ENCODE results near the gene HLCS. TPM values are rescaled to one million over a fixed set of nuclear protein-coding genes. Genes with fewer than 3 reads are reported as not detected.

HLCS gene
- total RNA-seq, 1 donor from 2014 or later = 18.8 TPM

DNA sequence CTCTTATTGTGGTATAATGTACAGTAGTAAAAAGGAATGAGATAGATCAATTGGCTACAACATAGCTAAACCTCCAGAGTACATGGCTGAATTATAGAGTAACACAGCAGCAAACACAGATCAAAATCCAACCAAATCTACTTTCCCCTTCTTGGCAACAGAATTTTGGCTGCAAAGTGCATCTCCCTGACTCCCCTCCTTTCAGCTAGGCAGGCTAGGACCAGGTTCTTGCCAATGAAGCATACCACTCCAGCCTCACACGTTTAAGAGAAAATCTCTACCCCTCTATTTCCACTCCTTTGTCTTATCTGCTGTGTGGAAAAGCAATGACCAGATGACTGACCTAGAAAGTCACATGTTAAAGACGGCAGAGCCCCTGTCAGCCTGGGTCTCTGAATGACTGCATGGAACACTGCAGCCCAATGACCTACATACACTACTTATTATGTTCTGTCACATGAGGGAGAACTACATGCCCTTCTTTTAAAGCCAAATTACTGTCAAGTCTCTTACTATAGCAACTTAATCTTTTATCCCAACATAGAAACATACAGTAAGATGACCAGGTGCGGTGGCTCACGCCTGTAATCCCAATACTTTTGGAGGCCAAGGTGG, 99.1 kb downstream of the HLCS start:
- no peaks in the 10 kb centered on the region for H3K9me3 ChIP-seq (ENCODE audit: control insufficient read depth in 3 of 3, low read length in 3 of 3)
- H3K4me1 ChIP-seq (ENCODE audit: control insufficient read depth in 3 of 3, insufficient read depth in 3 of 3, low read length in 3 of 3) = peaks cover 0 to 7% (median 0%) of the 10 kb centered on the region in 3 donors
- no peak overlapping the region for H3K4me3 ChIP-seq (ENCODE audit: low read length in 3 of 3)
- no peaks in the 10 kb centered on the region for H3K27me3 ChIP-seq (ENCODE audit: control insufficient read depth in 3 of 3, insufficient read depth in 3 of 3, low read length in 3 of 3)
- no peaks in the 10 kb centered on the region for H3K36me3 ChIP-seq (ENCODE audit: control insufficient read depth in 3 of 3, insufficient read depth in 3 of 3, low read length in 3 of 3)
- no peak overlapping the region for H3K9ac ChIP-seq (ENCODE audit: low read depth in 1 of 3, low read length in 3 of 3)
- H3K27ac ChIP-seq (ENCODE audit: low read depth, low read length) = no peak overlapping the region

DNA sequence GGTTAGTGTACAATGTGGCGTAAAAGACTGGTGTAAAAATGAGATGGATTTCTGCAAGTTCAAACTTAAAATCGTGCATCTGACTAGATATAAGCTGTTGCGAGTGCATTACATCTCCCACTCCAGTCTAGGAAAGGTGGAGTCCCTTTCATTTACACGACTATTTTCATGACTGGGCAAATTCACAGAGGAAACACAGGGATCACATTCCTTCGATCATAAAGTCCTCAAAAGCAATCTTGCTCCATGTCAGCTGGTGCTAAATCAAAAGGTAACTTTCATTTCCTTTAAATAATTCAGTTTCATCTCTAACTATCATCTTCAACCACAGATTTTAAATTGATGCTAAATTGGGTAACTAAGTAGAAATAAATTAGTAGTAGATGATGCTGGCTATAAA, 100.0 kb downstream of the HLCS start:
- peaks cover 0 to 7% (median 0%) of the 10 kb centered on the region in 3 donors for H3K4me1 ChIP-seq (ENCODE audit: control insufficient read depth in 3 of 3, insufficient read depth in 3 of 3, low read length in 3 of 3)
- H3K27ac ChIP-seq (ENCODE audit: low read depth, low read length) = no peak overlapping the region
- no peak overlapping the region for H3K9ac ChIP-seq (ENCODE audit: low read depth in 1 of 3, low read length in 3 of 3)
- no peaks in the 10 kb centered on the region for H3K9me3 ChIP-seq (ENCODE audit: control insufficient read depth in 3 of 3, low read length in 3 of 3)
- H3K36me3 ChIP-seq (ENCODE audit: control insufficient read depth in 3 of 3, insufficient read depth in 3 of 3, low read length in 3 of 3) = no peaks in the 10 kb centered on the region
- H3K4me3 ChIP-seq (ENCODE audit: low read length in 3 of 3) = no peak overlapping the region
- no peaks in the 10 kb centered on the region for H3K27me3 ChIP-seq (ENCODE audit: control insufficient read depth in 3 of 3, insufficient read depth in 3 of 3, low read length in 3 of 3)

DNA sequence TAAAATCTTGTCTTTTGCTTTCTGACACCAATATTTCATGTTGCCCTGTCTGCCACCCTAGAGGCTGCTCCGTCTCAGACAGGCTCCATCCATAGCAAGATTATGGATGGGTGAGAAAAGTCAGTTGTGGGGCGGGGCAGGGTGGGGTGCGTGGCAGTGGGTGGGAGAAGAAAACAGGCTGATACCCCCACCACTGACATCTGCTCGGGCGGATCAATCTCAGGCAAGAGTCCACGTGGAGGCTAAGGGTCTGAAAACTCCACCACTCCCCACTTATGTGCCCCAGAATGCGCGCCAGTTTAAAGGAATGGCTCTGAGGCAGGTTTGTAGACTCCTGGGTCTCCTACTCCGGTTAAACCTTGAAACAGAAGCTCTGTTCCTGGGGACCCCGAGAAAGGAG, 101.5 kb downstream of the HLCS start:
- Histone ChIP-seq H3K9ac (ENCODE audit: low read depth in 1 of 3, low read length in 3 of 3) (no peak overlapping the region), H3K27ac (ENCODE audit: low read depth, low read length) (no peak overlapping the region), H3K4me1 (ENCODE audit: control insufficient read depth in 3 of 3, insufficient read depth in 3 of 3, low read length in 3 of 3) (peaks cover 0 to 10% (median under 1%) of the 10 kb centered on the region in 3 donors), H3K27me3 (ENCODE audit: control insufficient read depth in 3 of 3, insufficient read depth in 3 of 3, low read length in 3 of 3) (no peaks in the 10 kb centered on the region), H3K4me3 (ENCODE audit: low read length in 3 of 3) (no peak overlapping the region), H3K9me3 (ENCODE audit: control insufficient read depth in 3 of 3, low read length in 3 of 3) (no peaks in the 10 kb centered on the region), H3K36me3 (ENCODE audit: control insufficient read depth in 3 of 3, insufficient read depth in 3 of 3, low read length in 3 of 3) (no peaks in the 10 kb centered on the region)

DNA sequence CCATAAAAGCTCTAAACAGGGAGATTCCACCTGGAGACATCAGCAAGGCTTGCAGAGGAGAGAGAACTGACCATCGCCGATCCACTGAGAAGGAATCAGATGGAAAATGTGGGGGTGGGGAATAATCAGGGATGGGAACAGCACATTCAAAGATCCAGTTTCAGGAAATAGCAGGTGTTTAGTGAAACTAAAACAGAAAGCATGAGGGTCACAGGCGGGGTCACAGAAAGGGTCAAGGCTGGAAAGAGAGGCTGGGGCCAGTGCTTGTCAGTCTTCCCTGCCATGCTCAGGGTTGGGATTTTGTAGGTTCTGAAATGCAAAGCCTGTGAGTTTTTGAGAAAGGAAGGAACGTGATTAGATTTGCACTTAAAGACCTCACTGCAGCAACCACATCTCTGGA, 103.2 kb downstream of the HLCS start:
- Histone ChIP-seq H3K4me3 (ENCODE audit: low read length in 3 of 3) (no peak overlapping the region), H3K36me3 (ENCODE audit: control insufficient read depth in 3 of 3, insufficient read depth in 3 of 3, low read length in 3 of 3) (no peaks in the 10 kb centered on the region), H3K9ac (ENCODE audit: low read depth in 1 of 3, low read length in 3 of 3) (no peak overlapping the region), H3K27ac (ENCODE audit: low read depth, low read length) (no peak overlapping the region), H3K9me3 (ENCODE audit: control insufficient read depth in 3 of 3, low read length in 3 of 3) (no peaks in the 10 kb centered on the region), H3K4me1 (ENCODE audit: control insufficient read depth in 3 of 3, insufficient read depth in 3 of 3, low read length in 3 of 3) (peaks cover 0 to 14% (median 7%) of the 10 kb centered on the region in 3 donors), H3K27me3 (ENCODE audit: control insufficient read depth in 3 of 3, insufficient read depth in 3 of 3, low read length in 3 of 3) (no peaks in the 10 kb centered on the region)

DNA sequence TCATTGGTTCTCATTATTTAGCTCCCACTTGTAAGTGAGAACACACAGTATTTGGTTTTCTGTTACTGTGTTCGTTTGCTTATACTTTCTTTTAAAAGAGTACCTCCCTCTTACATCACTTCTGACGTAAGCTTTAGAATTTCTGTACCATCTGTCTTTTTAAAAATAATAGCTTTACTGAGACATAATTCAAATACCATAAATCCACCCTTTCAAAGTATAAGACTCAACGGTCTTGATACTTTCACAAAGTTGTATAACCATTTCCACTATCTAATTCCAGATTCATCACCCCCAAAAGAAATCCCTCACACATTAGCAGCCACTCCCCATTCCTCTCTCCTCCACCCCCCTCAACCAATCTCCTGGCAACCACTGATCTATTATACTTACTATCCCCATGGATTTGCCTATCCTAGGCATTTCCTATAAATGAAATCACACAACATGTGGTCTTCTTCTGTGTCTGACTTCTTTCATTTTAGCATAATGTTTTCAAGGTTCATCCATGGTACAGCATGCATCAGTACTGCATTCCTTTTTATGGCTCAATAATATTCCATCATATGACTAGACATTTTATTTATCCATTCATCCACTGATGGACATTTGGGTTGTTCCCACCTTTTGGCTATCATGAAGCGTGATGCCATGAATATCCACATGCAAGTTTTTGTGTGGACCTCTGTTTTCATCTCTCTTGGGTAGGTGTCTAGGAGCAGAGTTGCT, 104.7 kb downstream of the HLCS start:
- Histone ChIP-seq H3K36me3 (ENCODE audit: control insufficient read depth in 3 of 3, insufficient read depth in 3 of 3, low read length in 3 of 3) (no peaks in the 10 kb centered on the region), H3K4me1 (ENCODE audit: control insufficient read depth in 3 of 3, insufficient read depth in 3 of 3, low read length in 3 of 3) (peaks cover 0 to 7% (median 7%) of the 10 kb centered on the region in 3 donors), H3K4me3 (ENCODE audit: low read length in 3 of 3) (no peak overlapping the region), H3K27me3 (ENCODE audit: control insufficient read depth in 3 of 3, insufficient read depth in 3 of 3, low read length in 3 of 3) (no peaks in the 10 kb centered on the region), H3K27ac (ENCODE audit: low read depth, low read length) (no peak overlapping the region), H3K9me3 (ENCODE audit: control insufficient read depth in 3 of 3, low read length in 3 of 3) (no peaks in the 10 kb centered on the region), H3K9ac (ENCODE audit: low read depth in 1 of 3, low read length in 3 of 3) (no peak overlapping the region)

DNA sequence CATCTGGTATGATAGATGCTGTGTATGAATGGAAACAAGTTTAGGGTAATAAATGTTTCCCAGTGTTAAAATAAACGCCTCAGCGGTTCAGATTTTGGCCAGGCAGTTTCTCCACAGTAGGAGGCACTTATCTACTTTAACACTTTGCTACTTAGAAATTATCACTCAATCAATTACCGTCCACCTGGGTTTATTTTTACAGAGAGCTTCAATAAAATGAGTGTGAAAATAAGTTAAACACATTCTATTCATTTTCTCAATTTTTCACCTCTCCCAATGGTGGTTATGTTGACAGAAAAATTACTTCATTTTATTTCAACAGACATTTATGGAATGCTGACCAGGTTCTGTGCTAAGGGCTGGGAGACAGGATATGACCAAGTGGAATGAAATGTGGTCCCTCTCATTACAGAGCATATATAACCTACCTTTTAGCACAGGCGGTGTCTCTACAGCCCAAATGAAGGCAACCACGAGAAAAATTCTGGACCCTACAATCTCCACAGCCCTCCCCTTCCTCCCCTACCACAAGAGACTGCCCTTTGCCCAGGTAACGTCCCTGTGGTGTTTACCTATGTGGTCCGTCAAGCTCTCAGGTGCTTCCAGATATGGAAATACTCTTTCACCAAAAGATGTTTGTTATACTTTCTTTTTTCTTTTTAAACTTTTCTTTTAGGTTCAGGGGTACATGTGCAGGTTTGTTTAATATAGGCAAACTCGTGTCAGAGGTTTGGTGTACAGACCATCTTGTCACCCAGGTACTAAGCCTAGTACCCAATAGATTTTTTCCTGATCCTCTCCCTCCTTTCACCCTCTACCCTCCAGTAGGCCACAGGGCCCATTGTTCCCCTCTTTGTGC, 105.5 kb downstream of the HLCS start:
- Histone ChIP-seq H3K4me3 (ENCODE audit: low read length in 3 of 3) (no peak overlapping the region), H3K9me3 (ENCODE audit: control insufficient read depth in 3 of 3, low read length in 3 of 3) (no peaks in the 10 kb centered on the region), H3K36me3 (ENCODE audit: control insufficient read depth in 3 of 3, insufficient read depth in 3 of 3, low read length in 3 of 3) (no peaks in the 10 kb centered on the region), H3K27me3 (ENCODE audit: control insufficient read depth in 3 of 3, insufficient read depth in 3 of 3, low read length in 3 of 3) (no peaks in the 10 kb centered on the region), H3K9ac (ENCODE audit: low read depth in 1 of 3, low read length in 3 of 3) (no peak overlapping the region), H3K27ac (ENCODE audit: low read depth, low read length) (no peak overlapping the region), H3K4me1 (ENCODE audit: control insufficient read depth in 3 of 3, insufficient read depth in 3 of 3, low read length in 3 of 3) (peaks cover 0 to 7% (median 7%) of the 10 kb centered on the region in 3 donors)

DNA sequence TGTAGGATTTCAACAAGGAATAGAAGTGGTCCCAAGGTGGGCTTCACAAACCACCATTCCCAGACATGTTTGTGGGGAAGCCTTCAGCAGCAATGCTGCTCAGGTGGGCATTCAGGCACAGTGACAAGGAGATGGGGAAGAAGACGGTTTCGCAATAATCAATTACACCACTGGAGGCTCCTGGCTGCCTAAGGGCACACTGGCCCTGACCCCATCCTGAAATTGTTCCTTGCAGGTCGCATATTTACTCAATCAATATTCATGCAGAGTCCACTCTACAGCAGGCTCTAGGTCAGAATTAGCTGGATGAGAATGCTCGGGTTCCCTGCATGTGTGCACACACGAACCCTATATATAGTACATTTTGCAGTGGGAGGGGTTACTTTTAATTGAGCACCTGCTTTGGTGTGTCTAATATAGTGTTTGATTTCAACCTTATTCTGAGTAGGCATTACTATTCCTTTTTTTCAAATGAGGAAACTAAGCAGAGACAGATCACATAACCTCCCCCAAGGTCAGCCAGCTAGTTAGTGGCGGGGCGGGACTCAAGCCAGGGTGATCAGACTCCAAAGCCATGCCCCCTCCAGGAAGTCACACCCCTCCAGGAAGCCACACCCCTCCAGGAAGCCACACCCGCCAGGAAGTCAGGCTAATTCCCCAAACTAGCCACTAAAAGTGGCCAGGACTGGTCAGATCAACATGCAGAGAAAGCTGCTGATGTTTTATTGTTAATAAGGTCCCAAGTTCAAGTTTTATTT, 106.5 kb downstream of the HLCS start:
- H3K27ac ChIP-seq (ENCODE audit: low read depth, low read length) = no peak overlapping the region
- H3K36me3 ChIP-seq (ENCODE audit: control insufficient read depth in 3 of 3, insufficient read depth in 3 of 3, low read length in 3 of 3) = no peaks in the 10 kb centered on the region
- H3K9ac ChIP-seq (ENCODE audit: low read depth in 1 of 3, low read length in 3 of 3) = no peak overlapping the region
- no peaks in the 10 kb centered on the region for H3K9me3 ChIP-seq (ENCODE audit: control insufficient read depth in 3 of 3, low read length in 3 of 3)
- no peaks in the 10 kb centered on the region for H3K27me3 ChIP-seq (ENCODE audit: control insufficient read depth in 3 of 3, insufficient read depth in 3 of 3, low read length in 3 of 3)
- H3K4me1 ChIP-seq (ENCODE audit: control insufficient read depth in 3 of 3, insufficient read depth in 3 of 3, low read length in 3 of 3) = peaks cover 0 to 7% (median 7%) of the 10 kb centered on the region in 3 donors
- no peak overlapping the region for H3K4me3 ChIP-seq (ENCODE audit: low read length in 3 of 3)

DNA sequence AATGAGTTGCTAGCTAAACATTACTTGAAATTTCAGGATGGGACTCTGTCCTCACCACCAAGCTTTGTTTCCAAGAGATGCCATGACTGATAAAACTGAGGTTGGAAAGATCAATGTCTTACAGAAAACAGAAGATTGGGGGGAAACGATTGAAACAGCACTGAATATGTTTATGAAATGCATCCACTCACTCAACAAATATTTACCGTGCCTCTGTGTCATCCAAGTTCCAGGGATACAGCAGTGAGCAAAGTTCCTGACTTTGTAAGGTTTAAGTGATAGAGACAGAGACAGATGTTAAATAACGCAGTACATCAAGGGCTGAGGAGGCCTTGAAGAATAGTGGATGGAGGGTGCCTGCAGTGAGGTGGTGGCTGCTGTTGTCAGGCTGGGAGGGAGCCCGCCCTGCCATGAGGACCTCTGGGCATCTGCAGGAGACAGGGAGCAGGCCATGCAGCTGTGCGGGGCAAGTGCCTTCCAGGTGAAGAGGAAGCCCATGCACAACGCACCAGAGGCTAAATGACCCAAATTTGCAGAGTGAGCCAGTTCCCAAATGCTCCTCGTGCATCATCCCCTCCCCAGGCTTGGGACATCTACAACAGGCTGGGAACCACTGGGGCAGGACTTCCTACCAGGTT, 108.0 kb downstream of the HLCS start:
- no peak overlapping the region for H3K9ac ChIP-seq (ENCODE audit: low read depth in 1 of 3, low read length in 3 of 3)
- H3K4me3 ChIP-seq (ENCODE audit: low read length in 3 of 3) = no peak overlapping the region
- H3K36me3 ChIP-seq (ENCODE audit: control insufficient read depth in 3 of 3, insufficient read depth in 3 of 3, low read length in 3 of 3) = no peaks in the 10 kb centered on the region
- H3K27me3 ChIP-seq (ENCODE audit: control insufficient read depth in 3 of 3, insufficient read depth in 3 of 3, low read length in 3 of 3) = no peaks in the 10 kb centered on the region
- peaks cover 0 to 7% (median 7%) of the 10 kb centered on the region in 3 donors for H3K4me1 ChIP-seq (ENCODE audit: control insufficient read depth in 3 of 3, insufficient read depth in 3 of 3, low read length in 3 of 3)
- no peaks in the 10 kb centered on the region for H3K9me3 ChIP-seq (ENCODE audit: control insufficient read depth in 3 of 3, low read length in 3 of 3)
- no peak overlapping the region for H3K27ac ChIP-seq (ENCODE audit: low read depth, low read length)

DNA sequence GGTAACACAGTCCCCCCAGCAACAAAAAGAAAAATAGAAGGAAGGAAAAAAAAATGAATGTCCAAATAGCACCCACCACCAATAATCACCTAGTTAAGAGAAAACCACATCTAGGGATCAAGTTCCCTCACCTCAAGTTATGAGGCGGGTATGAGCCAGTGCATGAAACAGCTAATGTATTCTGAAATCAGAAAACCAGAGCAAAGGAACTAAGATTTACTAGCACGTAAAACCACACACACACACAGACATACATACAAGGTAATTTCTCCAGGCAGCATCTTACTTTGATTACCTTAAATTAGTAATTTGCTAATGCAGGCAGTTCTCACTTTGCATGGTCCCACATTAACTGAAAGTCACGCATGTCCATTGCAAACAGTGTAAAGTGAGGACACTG, 109.8 kb downstream of the HLCS start:
- Histone ChIP-seq H3K27ac (ENCODE audit: low read depth, low read length) (no peak overlapping the region), H3K4me3 (ENCODE audit: low read length in 3 of 3) (no peak overlapping the region), H3K27me3 (ENCODE audit: control insufficient read depth in 3 of 3, insufficient read depth in 3 of 3, low read length in 3 of 3) (no peaks in the 10 kb centered on the region), H3K36me3 (ENCODE audit: control insufficient read depth in 3 of 3, insufficient read depth in 3 of 3, low read length in 3 of 3) (no peaks in the 10 kb centered on the region), H3K4me1 (ENCODE audit: control insufficient read depth in 3 of 3, insufficient read depth in 3 of 3, low read length in 3 of 3) (peaks cover 0 to 7% (median 7%) of the 10 kb centered on the region in 3 donors), H3K9ac (ENCODE audit: low read depth in 1 of 3, low read length in 3 of 3) (no peak overlapping the region), H3K9me3 (ENCODE audit: control insufficient read depth in 3 of 3, low read length in 3 of 3) (no peaks in the 10 kb centered on the region)

All from skeletal muscle tissue (tissue), 4 donors.